Activated T-cell treated with anti-CD3 and anti-CD28 coated beads, Interleukin-2, amount 50 U/mL, for 4 hours (primary cell): ENCODE data around the gene CGB8. TPM values are rescaled to one million over a fixed set of nuclear protein-coding genes. Genes with fewer than 3 reads are reported as not detected.

Experiments used
- total RNA-seq, 3 donors: library from RNA; stranded (reverse); gene quantifications; one replicate each; pipeline ENCODE4 v1.2.1, GENCODE V29; 2021

The CGB8 gene
- total RNA-seq, 3 donors from 2014 or later: not detected

Other genes starting within 250 kb of the CGB8 start
- 10 to 100 TPM; 73.0 to 81.7 (median 78.2) TPM for gene BCAT2, start 238.1 kb downstream of the CGB8 start, total RNA-seq
- gene HSD17B14, start 212.6 kb downstream of the CGB8 start, total RNA-seq: under 1 TPM; 0.37 to 0.65 (median 0.61) TPM
- gene PLEKHA4, start 180.5 kb downstream of the CGB8 start, total RNA-seq: 1 to 10 TPM; 4.1 to 4.6 (median 4.6) TPM
- 100 to 1,000 TPM in 2 of 3 donors, 10 to 100 TPM in 1; 76.0 to 134 (median 110) TPM for gene PPP1R15A, start 176.7 kb downstream of the CGB8 start, total RNA-seq
- under 1 TPM in 1 of 3 donors, not detected in 2; 0.69 TPM for gene TULP2, start 150.4 kb downstream of the CGB8 start, total RNA-seq
- gene NUCB1, start 148.8 kb downstream of the CGB8 start, total RNA-seq: 10 to 100 TPM; 88.5 to 90.0 (median 89.3) TPM
- not detected for gene DHDH, start 115.4 kb downstream of the CGB8 start, total RNA-seq
- 100 to 1,000 TPM; 200 to 250 (median 203) TPM for gene BAX, start 94.2 kb downstream of the CGB8 start, total RNA-seq
- 1,000 to 10,000 TPM in 2 of 3 donors, 100 to 1,000 TPM in 1; 996 to 1,080 (median 1,001) TPM for gene FTL, start 83.8 kb downstream of the CGB8 start, total RNA-seq
- gene GYS1, start 55.8 kb downstream of the CGB8 start, total RNA-seq: 10 to 100 TPM; 34.5 to 41.1 (median 35.5) TPM
- gene RUVBL2, start 55.2 kb downstream of the CGB8 start, total RNA-seq: 100 to 1,000 TPM; 208 to 257 (median 230) TPM
- gene LHB, start 32.0 kb downstream of the CGB8 start, total RNA-seq: not detected
- gene CGB3, start 24.8 kb downstream of the CGB8 start, total RNA-seq: not detected
- gene CGB2, start 17.2 kb downstream of the CGB8 start, total RNA-seq: not detected
- gene CGB1, start 12.2 kb downstream of the CGB8 start, total RNA-seq: not detected
- gene CGB5, start 5.3 kb downstream of the CGB8 start, total RNA-seq: not detected
- gene CGB7, start 8.6 kb upstream of the CGB8 start, total RNA-seq: not detected
- not detected for gene NTF4, start 15.7 kb upstream of the CGB8 start, total RNA-seq
- not detected for gene KCNA7, start 23.6 kb upstream of the CGB8 start, total RNA-seq
- 100 to 1,000 TPM; 278 to 294 (median 283) TPM for gene SNRNP70, start 36.3 kb upstream of the CGB8 start, total RNA-seq
- 1 to 10 TPM; 4.0 to 6.3 (median 4.2) TPM for gene LIN7B, start 65.3 kb upstream of the CGB8 start, total RNA-seq
- gene C19orf73, start 70.0 kb upstream of the CGB8 start, total RNA-seq: 1 to 10 TPM; 1.5 to 2.9 (median 2.6) TPM
- gene PPFIA3, start 70.4 kb upstream of the CGB8 start, total RNA-seq: 1 to 10 TPM; 3.4 to 5.0 (median 4.0) TPM
- not detected for gene HRC, start 106.3 kb upstream of the CGB8 start, total RNA-seq
- under 1 TPM; 0.37 to 0.43 (median 0.38) TPM for gene TRPM4, start 108.7 kb upstream of the CGB8 start, total RNA-seq